A549 (cell line): ENCODE data around the gene HS3ST6. TPM values are rescaled to one million over a fixed set of nuclear protein-coding genes. Genes with fewer than 3 reads are reported as not detected.
A peak's percentile ranks its signal among the peaks of the same experiment; 100 is the strongest.

Source experiments
- CEBPB ChIP-seq, 2 experiments: fragments of >200 bp in 1 of 2; sonication (Bioruptor Twin) in 1 of 2; formaldehyde crosslinking in 1 of 2; IDR thresholded peaks; 2 replicates each; pipeline ENCODE4 v1.6.1; 2012 to 2016
- CHD2 ChIP-seq: fragments of 150-350 bp; IDR thresholded peaks from 2 replicates; pipeline ENCODE4 v1.6.1; 2014; ENCODE audit warnings: low read length; ENCODE audit not compliant: partially characterized antibody
- CHD4 ChIP-seq: fragments of 200-600 bp; sonication (generic); IDR thresholded peaks from 2 replicates; pipeline ENCODE4 v1.6.1; 2016; ENCODE audit warnings: antibody characterized with exemption, mild to moderate bottlenecking, borderline replicate concordance
- EHF ChIP-seq: fragments of 250-450 bp; sonication (Bioruptor Pico); IDR thresholded peaks from 2 replicates; pipeline ENCODE4 v1.5.0; 2020; ENCODE audit warnings: mild to moderate bottlenecking
- ESRRA ChIP-seq: fragments of 150-350 bp; IDR thresholded peaks from 2 replicates; pipeline ENCODE4 v1.6.1; 2014; ENCODE audit warnings: mild to moderate bottlenecking, low read length, borderline replicate concordance
- GATA3 ChIP-seq: IDR thresholded peaks from 2 replicates; pipeline ENCODE4 v1.6.1; 2012; ENCODE audit warnings: borderline replicate concordance
- KDM1A ChIP-seq: fragments of 200-600 bp; sonication (generic); IDR thresholded peaks from 2 replicates; pipeline ENCODE4 v1.6.1; 2016; ENCODE audit warnings: low read depth, mild to moderate bottlenecking
- KDM5A ChIP-seq: fragments of 200-600 bp; sonication (generic); IDR thresholded peaks from 2 replicates; pipeline ENCODE4 v1.6.1; 2016; ENCODE audit warnings: antibody characterized with exemption, mild to moderate bottlenecking
- MAZ ChIP-seq: fragments of 150-350 bp; IDR thresholded peaks from 2 replicates; pipeline ENCODE4 v1.6.1; 2014; ENCODE audit warnings: antibody characterized with exemption, low read depth, low read length, borderline replicate concordance
- MYC ChIP-seq: IDR thresholded peaks from 2 replicates; pipeline ENCODE4 v1.6.1; 2012; ENCODE audit warnings: mild to moderate bottlenecking, inconsistent platforms, low read length, improper control_type of control experiment, borderline replicate concordance
- NFE2L2 ChIP-seq: fragments of 150-350 bp; conservative IDR thresholded peaks from 2 replicates; pipeline ENCODE4 v1.6.1; 2014; ENCODE audit warnings: low read length
- NPAS2 ChIP-seq: fragments of 250-450 bp; sonication (Bioruptor Pico); IDR thresholded peaks from 2 replicates; pipeline ENCODE4 v1.8.0; 2022; ENCODE audit warnings: mild to moderate bottlenecking, moderate library complexity, borderline replicate concordance
- NR3C1 ChIP-seq: fragments of >200 bp; sonication (Bioruptor Twin); formaldehyde crosslinking; IDR thresholded peaks from 3 replicates; pipeline ENCODE4 v1.6.1; 2017
- PHF8 ChIP-seq: fragments of 200-600 bp; sonication (generic); IDR thresholded peaks from 2 replicates; pipeline ENCODE4 v1.6.1; 2016; ENCODE audit warnings: low read depth, mild to moderate bottlenecking, antibody characterized with exemption, moderate library complexity, borderline replicate concordance
- RAD21 ChIP-seq, 2 experiments: fragments of >200 bp in 1 of 2; sonication (Bioruptor Twin) in 1 of 2; formaldehyde crosslinking in 1 of 2; IDR thresholded peaks in 1 of 2; conservative IDR thresholded peaks in 1 of 2; 2 replicates in 1 of 2; 3 replicates in 1 of 2; pipeline ENCODE4 v1.6.1; 2012 to 2018; ENCODE audit warnings: inconsistent platforms in 1 of 2
- RARB ChIP-seq: fragments of 250-450 bp; sonication (Bioruptor Pico); IDR thresholded peaks from 2 replicates; pipeline ENCODE4 v1.8.0; 2021; ENCODE audit warnings: mild to moderate bottlenecking, moderate library complexity
- ZFP36 ChIP-seq: fragments of 450-650 bp; IDR thresholded peaks from 2 replicates; pipeline ENCODE4 v1.6.1; 2014; ENCODE audit warnings: borderline replicate concordance; ENCODE audit not compliant: partially characterized antibody
- ZSCAN20 ChIP-seq: fragments of 250-450 bp; sonication (Bioruptor Pico); IDR thresholded peaks from 2 replicates; pipeline ENCODE4 v1.8.0; 2022; ENCODE audit warnings: mild to moderate bottlenecking, moderate library complexity
- polyA plus RNA-seq, 4 experiments: library from polyadenylated mRNA; depleted of rRNA in 3 of 4; stranded (reverse); fragments of >200 nt; fragmentation: RNase III in 1 of 4; extraction: RNeasy Plus Mini Kit Qiagen cat#74134 plus additional on column Dnase treatment in 1 of 4; gene quantifications; 2 replicates in 3 of 4; 3 replicates in 1 of 4; pipeline ENCODE4 v1.2.3, GENCODE V29; 2011 to 2017
- TF ChIP-seq, protein P1 (sequence below): fragments of 450-650 bp; IDR thresholded peaks from 2 replicates; pipeline ENCODE4 v1.6.1; 2014; ENCODE audit warnings: antibody characterized with exemption
- TF ChIP-seq, protein P2 (sequence below): fragments of 250-450 bp; sonication (Bioruptor Pico); IDR thresholded peaks from 2 replicates; pipeline ENCODE4 v1.5.0; 2021; ENCODE audit warnings: mild to moderate bottlenecking, moderate library complexity, borderline replicate concordance
- TF ChIP-seq, protein P3 (sequence below): fragments of >200 bp; sonication (Bioruptor Twin); formaldehyde crosslinking; IDR thresholded peaks from 3 replicates; pipeline ENCODE4 v1.5.1; 2016
- TF ChIP-seq, protein P4 (sequence below): fragments of 150-350 bp; IDR thresholded peaks from 2 replicates; pipeline ENCODE4 v1.6.1; 2014; ENCODE audit warnings: low read depth, mild to moderate bottlenecking, low read length

Gene HS3ST6
- polyA plus RNA-seq, 2 of the 4 experiments (the other 2 are of a cell fraction) = 1.5 to 2.0 TPM

DNA sequence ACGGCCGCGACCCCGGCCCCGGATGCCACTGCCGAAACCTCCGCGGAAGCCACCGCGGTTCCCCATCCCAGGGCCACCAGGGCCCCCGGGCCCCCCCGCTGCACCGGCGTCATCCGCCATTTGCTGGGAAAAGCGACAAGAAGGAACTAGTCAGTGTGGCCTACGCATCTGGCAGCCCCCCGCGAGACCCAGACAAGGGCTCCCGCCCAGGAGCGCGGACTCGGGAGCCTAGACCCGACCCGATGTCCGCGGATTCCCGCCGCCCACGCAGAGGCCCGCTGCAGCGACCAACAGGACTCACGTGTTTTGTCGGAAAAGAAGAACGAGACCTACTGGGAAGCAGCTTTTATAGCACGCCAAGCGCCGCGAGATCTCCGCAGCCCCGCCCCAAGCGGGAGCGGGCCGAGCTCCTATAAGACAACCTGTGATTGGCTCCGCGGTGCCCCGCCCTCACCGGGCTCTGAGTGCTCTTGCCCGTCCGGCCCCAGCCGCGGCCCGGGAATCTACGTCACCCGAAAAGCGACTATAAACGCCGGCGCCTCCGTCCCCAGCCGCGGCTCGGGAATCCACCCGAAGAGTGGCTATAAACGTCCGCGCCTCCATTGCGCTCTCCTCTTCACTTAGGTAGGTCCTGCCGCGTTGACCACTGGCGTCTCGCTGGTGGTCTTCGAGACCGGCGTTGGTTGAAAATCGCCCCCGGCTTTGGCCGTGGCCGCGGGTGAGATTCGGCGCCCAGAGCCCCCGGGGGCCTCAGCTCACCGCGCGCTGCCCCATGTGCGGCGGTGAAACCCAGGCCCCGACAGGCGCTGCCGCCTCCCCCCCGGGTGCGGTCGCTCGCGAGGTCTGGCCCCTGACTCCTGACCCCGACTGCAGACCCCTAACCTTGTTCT is 46.5 kb upstream of the HS3ST6 start, which contains the start of gene RPS2 (continued):
- TF ChIP-seq GATA3 = peak; percentile 73; the same call in 1 of the 2 replicates
- TF ChIP-seq PHF8 = peak; percentile 94
- TF ChIP-seq, protein P1, sequence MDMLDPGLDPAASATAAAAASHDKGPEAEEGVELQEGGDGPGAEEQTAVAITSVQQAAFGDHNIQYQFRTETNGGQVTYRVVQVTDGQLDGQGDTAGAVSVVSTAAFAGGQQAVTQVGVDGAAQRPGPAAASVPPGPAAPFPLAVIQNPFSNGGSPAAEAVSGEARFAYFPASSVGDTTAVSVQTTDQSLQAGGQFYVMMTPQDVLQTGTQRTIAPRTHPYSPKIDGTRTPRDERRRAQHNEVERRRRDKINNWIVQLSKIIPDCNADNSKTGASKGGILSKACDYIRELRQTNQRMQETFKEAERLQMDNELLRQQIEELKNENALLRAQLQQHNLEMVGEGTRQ = no peak; the same call in 1 of the 2 replicates
- TF ChIP-seq NFE2L2 = no peak
- no peak for TF ChIP-seq NR3C1
- peak; percentile 92 for TF ChIP-seq CHD2
- no peak for TF ChIP-seq CHD4
- no peak for TF ChIP-seq RAD21 (conservative IDR thresholded peaks at IDR 0.05 in 1 of 2, IDR thresholded peaks at IDR 0.05 in 1 of 2)
- no peak for TF ChIP-seq MAZ
- TF ChIP-seq, protein P2, sequence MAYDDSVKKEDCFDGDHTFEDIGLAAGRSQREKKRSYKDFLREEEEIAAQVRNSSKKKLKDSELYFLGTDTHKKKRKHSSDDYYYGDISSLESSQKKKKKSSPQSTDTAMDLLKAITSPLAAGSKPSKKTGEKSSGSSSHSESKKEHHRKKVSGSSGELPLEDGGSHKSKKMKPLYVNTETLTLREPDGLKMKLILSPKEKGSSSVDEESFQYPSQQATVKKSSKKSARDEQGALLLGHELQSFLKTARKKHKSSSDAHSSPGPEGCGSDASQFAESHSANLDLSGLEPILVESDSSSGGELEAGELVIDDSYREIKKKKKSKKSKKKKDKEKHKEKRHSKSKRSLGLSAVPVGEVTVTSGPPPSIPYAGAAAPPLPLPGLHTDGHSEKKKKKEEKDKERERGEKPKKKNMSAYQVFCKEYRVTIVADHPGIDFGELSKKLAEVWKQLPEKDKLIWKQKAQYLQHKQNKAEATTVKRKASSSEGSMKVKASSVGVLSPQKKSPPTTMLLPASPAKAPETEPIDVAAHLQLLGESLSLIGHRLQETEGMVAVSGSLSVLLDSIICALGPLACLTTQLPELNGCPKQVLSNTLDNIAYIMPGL (CRISPR knock-in tag) = peak; percentile 52; the same call in 1 of the 2 replicates
- no peak for TF ChIP-seq NPAS2 (CRISPR knock-in tag)
- TF ChIP-seq CEBPB (IDR thresholded peaks at IDR 0.05) = no peak
- TF ChIP-seq RARB (CRISPR knock-in tag) = peak; percentile 84; the same call in 1 of the 2 replicates
- TF ChIP-seq, protein P3, sequence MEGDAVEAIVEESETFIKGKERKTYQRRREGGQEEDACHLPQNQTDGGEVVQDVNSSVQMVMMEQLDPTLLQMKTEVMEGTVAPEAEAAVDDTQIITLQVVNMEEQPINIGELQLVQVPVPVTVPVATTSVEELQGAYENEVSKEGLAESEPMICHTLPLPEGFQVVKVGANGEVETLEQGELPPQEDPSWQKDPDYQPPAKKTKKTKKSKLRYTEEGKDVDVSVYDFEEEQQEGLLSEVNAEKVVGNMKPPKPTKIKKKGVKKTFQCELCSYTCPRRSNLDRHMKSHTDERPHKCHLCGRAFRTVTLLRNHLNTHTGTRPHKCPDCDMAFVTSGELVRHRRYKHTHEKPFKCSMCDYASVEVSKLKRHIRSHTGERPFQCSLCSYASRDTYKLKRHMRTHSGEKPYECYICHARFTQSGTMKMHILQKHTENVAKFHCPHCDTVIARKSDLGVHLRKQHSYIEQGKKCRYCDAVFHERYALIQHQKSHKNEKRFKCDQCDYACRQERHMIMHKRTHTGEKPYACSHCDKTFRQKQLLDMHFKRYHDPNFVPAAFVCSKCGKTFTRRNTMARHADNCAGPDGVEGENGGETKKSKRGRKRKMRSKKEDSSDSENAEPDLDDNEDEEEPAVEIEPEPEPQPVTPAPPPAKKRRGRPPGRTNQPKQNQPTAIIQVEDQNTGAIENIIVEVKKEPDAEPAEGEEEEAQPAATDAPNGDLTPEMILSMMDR = no peak
- TF ChIP-seq, protein P4, sequence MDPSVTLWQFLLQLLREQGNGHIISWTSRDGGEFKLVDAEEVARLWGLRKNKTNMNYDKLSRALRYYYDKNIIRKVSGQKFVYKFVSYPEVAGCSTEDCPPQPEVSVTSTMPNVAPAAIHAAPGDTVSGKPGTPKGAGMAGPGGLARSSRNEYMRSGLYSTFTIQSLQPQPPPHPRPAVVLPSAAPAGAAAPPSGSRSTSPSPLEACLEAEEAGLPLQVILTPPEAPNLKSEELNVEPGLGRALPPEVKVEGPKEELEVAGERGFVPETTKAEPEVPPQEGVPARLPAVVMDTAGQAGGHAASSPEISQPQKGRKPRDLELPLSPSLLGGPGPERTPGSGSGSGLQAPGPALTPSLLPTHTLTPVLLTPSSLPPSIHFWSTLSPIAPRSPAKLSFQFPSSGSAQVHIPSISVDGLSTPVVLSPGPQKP = no peak
- no peak for TF ChIP-seq ZFP36
- TF ChIP-seq ZSCAN20 (CRISPR knock-in tag) = no peak
- 0 out of 2 replicates have a peak, but pooled peaks have one; percentile 51 for TF ChIP-seq KDM1A
- peak; percentile 95 for TF ChIP-seq MYC
- no peak for TF ChIP-seq EHF
- no peak for TF ChIP-seq ESRRA
- peak; percentile 55 for TF ChIP-seq KDM5A
- TF ChIP-seq, all 56 proteins: peak for 17
